ENCODE data around the gene TMEM131.
"Not testable (repeated sequence)": the region's sequence is repeated elsewhere in the genome, so short reads cannot be mapped to it uniquely, and the experiment has no call there.

TMEM131 gene

GRCh38 chr2:97907369-97908100, 88.2 kb downstream of the TMEM131 start:
- no peak for DNase-seq

- no peak for DNase-seq
These were observed 89.4 kb downstream of the TMEM131 start for GRCh38 chr2:97906307-97906706.

- DNase-seq = no peak
These were observed 90.5 kb downstream of the TMEM131 start for GRCh38 chr2:97905294-97905693.

- no peak for DNase-seq
These were observed 93.9 kb downstream of the TMEM131 start for GRCh38 chr2:97901862-97902261.

GRCh38 chr2:97900806-97901205, 94.9 kb downstream of the TMEM131 start:
- DNase-seq = peak; percentile 62

- not testable (repeated sequence) for DNase-seq
These were observed 102.7 kb downstream of the TMEM131 start for GRCh38 chr2:97893042-97893441.

GRCh38 chr2:97891611-97892010, 104.1 kb downstream of the TMEM131 start:
- no peak for DNase-seq

- DNase-seq = no peak
These were observed 106.6 kb downstream of the TMEM131 start for GRCh38 chr2:97889156-97889555.

- no peak for DNase-seq
These were observed 109.9 kb downstream of the TMEM131 start for GRCh38 chr2:97885841-97886240.

GRCh38 chr2:97880334-97880733, 115.4 kb downstream of the TMEM131 start:
- no peak for DNase-seq

- no peak for DNase-seq
These were observed 116.9 kb downstream of the TMEM131 start for GRCh38 chr2:97878865-97879264.

- not testable (repeated sequence) for DNase-seq
These were observed 117.4 kb downstream of the TMEM131 start for GRCh38 chr2:97878317-97878716.

- DNase-seq = peak; percentile 63
These were observed 124.5 kb downstream of the TMEM131 start for GRCh38 chr2:97871096-97871780.

- DNase-seq = peak; percentile 56
These were observed 125.3 kb downstream of the TMEM131 start for GRCh38 chr2:97870396-97870843.

GRCh38 chr2:97869722-97870346, 125.9 kb downstream of the TMEM131 start:
- no peak for DNase-seq

GRCh38 chr2:97868986-97869721, 126.6 kb downstream of the TMEM131 start:
- peak; percentile 97 for DNase-seq

- no peak for DNase-seq
These were observed 131.9 kb downstream of the TMEM131 start for GRCh38 chr2:97863829-97864228.

GRCh38 chr2:97861177-97861576, 134.6 kb downstream of the TMEM131 start:
- no peak for DNase-seq

GRCh38 chr2:97858442-97858841, 137.3 kb downstream of the TMEM131 start:
- DNase-seq = peak; percentile 35

GRCh38 chr2:97857553-97857952, 138.2 kb downstream of the TMEM131 start:
- DNase-seq = peak; percentile 63

- peak; percentile 52 for DNase-seq
These were observed 142.7 kb downstream of the TMEM131 start for GRCh38 chr2:97853057-97853456.

- DNase-seq = no peak
These were observed 144.6 kb downstream of the TMEM131 start for GRCh38 chr2:97851172-97851571.

GRCh38 chr2:97849881-97850528, 145.7 kb downstream of the TMEM131 start:
- no peak for DNase-seq

Data from DMS53 (cell line).